ENCODE results near the gene SLC22A4.

The SLC22A4 gene

GRCh38 chr5:132301344-132302271, 7.4 kb downstream of the SLC22A4 start:
- TF ChIP-seq CTCF (IDR thresholded peaks at IDR 0.05; ENCODE audit: extremely low read depth, missing control alignments) = no peak
- no peak for DNase-seq (ENCODE audit: low spot score)

- DNase-seq (ENCODE audit: low spot score) = no peak
- TF ChIP-seq CTCF (IDR thresholded peaks at IDR 0.05; ENCODE audit: extremely low read depth, missing control alignments) = no peak
Measured at GRCh38 chr5:132302413-132302812, 8.2 kb downstream of the SLC22A4 start.

- no peak for DNase-seq (ENCODE audit: low spot score)
- no peak for TF ChIP-seq CTCF (IDR thresholded peaks at IDR 0.05; ENCODE audit: extremely low read depth, missing control alignments)
Measured at GRCh38 chr5:132303589-132303988, 9.4 kb downstream of the SLC22A4 start.

DNA sequence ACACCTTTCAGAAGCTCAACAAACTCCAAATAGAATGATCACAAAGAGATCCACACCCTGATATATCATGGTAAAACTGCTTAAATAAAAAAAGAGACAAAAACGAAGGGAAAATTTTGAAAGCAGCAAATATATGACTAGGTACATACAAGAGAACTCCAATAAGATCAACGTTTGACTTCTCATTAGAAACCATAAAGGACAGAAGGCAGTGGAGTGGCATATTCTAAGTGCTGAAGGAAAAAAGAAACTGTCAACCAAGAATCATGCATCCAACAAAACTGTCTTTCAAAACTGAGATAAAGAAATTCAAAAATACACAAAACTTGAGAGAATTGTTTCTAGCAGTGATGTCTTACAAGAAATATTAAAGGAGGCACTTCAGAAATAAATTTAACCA, 11.2 kb downstream of the SLC22A4 start:
- TF ChIP-seq CTCF (IDR thresholded peaks at IDR 0.05; ENCODE audit: extremely low read depth, missing control alignments) = no peak
- no peak for DNase-seq (ENCODE audit: low spot score)

DNA sequence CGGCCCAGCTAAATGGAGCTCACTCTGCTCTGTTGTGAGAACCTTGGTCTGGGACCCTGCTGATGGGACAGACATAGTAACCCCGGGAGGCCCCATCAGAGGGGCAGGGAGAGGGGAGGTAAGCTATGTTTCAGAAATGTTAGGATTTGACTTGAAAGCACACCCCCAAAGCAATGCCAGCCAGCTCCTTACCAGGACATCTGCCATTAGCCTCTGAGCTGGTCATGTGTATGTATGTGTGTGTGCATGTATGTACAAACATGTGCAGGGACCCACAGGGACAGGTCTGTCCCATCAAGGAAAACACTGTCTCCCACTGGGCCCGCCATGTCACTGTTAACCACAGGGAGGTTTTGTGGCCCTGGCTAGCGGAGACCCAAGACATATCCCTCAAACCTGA, 14.5 kb downstream of the SLC22A4 start:
- no peak for DNase-seq (ENCODE audit: low spot score)
- TF ChIP-seq CTCF (IDR thresholded peaks at IDR 0.05; ENCODE audit: extremely low read depth, missing control alignments) = no peak

DNA sequence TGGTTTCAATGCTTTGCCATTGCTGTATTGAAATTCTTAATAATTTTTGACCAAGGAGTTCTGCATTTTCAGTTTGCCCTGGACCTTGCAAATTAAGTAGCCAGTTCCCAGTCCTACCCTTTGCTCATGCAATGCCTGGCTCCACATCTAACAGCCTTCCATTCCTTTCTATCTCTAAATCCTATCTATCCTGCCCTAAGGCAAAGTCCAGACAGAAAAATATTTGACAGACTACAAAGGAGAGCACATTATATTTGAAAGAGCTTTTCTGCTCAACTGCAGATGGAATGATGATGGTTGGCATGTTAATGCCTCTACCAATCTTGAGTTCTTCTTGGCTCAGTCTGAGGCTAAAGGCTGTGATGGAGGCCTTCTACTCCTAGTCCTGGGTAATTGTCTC, 15.5 kb downstream of the SLC22A4 start:
- no peak for DNase-seq (ENCODE audit: low spot score)
- no peak for TF ChIP-seq CTCF (IDR thresholded peaks at IDR 0.05; ENCODE audit: extremely low read depth, missing control alignments)

DNA sequence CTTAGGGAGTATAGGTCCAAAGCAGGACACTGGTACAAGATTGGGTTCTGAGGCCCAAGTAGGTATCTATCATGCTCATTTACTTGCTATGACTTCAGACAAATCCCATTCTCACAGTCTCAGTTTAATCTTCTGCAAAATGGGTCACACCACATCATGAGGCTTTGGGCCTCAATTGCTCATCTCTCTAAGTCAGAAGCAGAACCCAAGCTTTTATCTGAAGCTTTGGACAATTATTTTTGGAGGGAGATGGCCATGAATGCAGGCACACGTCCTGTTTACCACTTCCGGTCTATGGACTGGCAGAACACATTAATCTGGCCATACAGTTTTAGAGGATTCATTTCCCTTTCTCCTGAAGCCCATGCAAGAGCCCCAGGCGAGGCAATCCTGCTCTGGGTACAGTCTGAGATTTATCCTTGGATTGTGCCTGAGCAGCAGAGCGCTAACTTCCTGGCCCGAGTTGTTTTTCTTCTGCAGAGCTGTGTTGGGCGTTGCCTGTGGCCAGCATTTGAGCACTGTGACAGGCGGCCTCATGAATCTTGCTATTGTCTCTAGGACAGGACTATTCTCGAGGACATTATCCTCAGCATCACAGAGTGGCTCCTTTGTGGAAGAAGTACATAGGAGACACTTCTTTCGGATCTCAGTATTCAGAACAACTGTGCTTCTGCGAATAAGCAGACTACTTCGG, 16.1 kb downstream of the SLC22A4 start:
- no peak for TF ChIP-seq CTCF (IDR thresholded peaks at IDR 0.05; ENCODE audit: extremely low read depth, missing control alignments)
- no peak for DNase-seq (ENCODE audit: low spot score)
